HEK293 (cell line): Measurements from ENCODE around the gene SPON2.

Source experiments
- CTCF ChIP-seq: fragments of 450-650 bp; formaldehyde crosslinking; IDR thresholded peaks from 2 replicates; pipeline ENCODE4 v1.5.1; 2016; ENCODE audit warnings: missing biosample characterization, missing genetic modification characterization
- RBAK ChIP-seq: fragments of 450-650 bp; formaldehyde crosslinking; IDR thresholded peaks from 2 replicates; pipeline ENCODE4 v1.5.1; 2016; ENCODE audit warnings: missing biosample characterization, missing genetic modification characterization
- SP2 ChIP-seq: fragments of 450-650 bp; formaldehyde crosslinking; IDR thresholded peaks from 2 replicates; pipeline ENCODE4 v1.5.1; 2016; ENCODE audit warnings: missing biosample characterization, missing genetic modification characterization
- TRIM28 ChIP-seq: IDR thresholded peaks from 2 replicates; pipeline ENCODE4 v1.6.1; 2011; ENCODE audit warnings: low read length, control low read depth, borderline replicate concordance
- YY1 ChIP-seq: fragments of 450-650 bp; formaldehyde crosslinking; IDR thresholded peaks from 2 replicates; pipeline ENCODE4 v1.5.1; 2018; ENCODE audit warnings: missing biosample characterization, missing genetic modification characterization
- ZNF121 ChIP-seq: fragments of 450-650 bp; formaldehyde crosslinking; IDR thresholded peaks from 2 replicates; pipeline ENCODE4 v1.5.1; 2016; ENCODE audit warnings: missing biosample characterization, missing genetic modification characterization
- ZNF324 ChIP-seq: fragments of 450-650 bp; formaldehyde crosslinking; IDR thresholded peaks from 2 replicates; pipeline ENCODE4 v1.5.1; 2016; ENCODE audit warnings: missing biosample characterization, missing genetic modification characterization
- ZNF366 ChIP-seq: fragments of 450-650 bp; formaldehyde crosslinking; conservative IDR thresholded peaks from 2 replicates; pipeline ENCODE4 v1.5.1; 2016; ENCODE audit warnings: missing biosample characterization, missing genetic modification characterization
- ZNF398 ChIP-seq: fragments of 450-650 bp; formaldehyde crosslinking; IDR thresholded peaks from 2 replicates; pipeline ENCODE4 v1.5.1; 2017; ENCODE audit warnings: missing biosample characterization, missing genetic modification characterization
- ZNF423 ChIP-seq: fragments of 450-650 bp; formaldehyde crosslinking; IDR thresholded peaks from 2 replicates; pipeline ENCODE4 v1.5.1; 2016; ENCODE audit warnings: missing biosample characterization, missing genetic modification characterization
- ZNF639 ChIP-seq: fragments of 450-650 bp; formaldehyde crosslinking; IDR thresholded peaks from 2 replicates; pipeline ENCODE4 v1.5.1; 2016; ENCODE audit warnings: missing biosample characterization, missing genetic modification characterization
- ZNF660 ChIP-seq: fragments of 450-650 bp; IDR thresholded peaks from 2 replicates; pipeline ENCODE4 v1.5.1; 2018; ENCODE audit warnings: missing biosample characterization, mild to moderate bottlenecking, missing genetic modification characterization

- TF ChIP-seq SP2 (tag by site-specific recombination) (no peak), RBAK (tag by site-specific recombination) (no peak), ZNF423 (tag by site-specific recombination) (no peak), CTCF (no peak), YY1 (tag by site-specific recombination) (no peak), ZNF324 (tag by site-specific recombination) (no peak), ZNF366 (tag by site-specific recombination) (no peak), ZNF121 (no peak), TRIM28 (no peak), ZNF639 (tag by site-specific recombination) (no peak), ZNF398 (no peak), ZNF660 (no peak)
These were observed 3.9 kb downstream of the SPON2 start for GRCh38 chr4:1168191-1169101.
